Cardiac fibroblast (primary cell): ENCODE measurements around the gene STK11.

Experiments
- DNase-seq, 2 donors: peaks; one replicate each; pipeline versions ENCODE4 v3.0.0 to v3.0.0-alpha.2; 2010; ENCODE audit warnings: low read depth in 2 of 2
- H3K4me3 ChIP-seq, 2 donors: replicated peaks in 1 of 2; 1 replicate in 1 of 2; 2 replicates in 1 of 2; pipeline ENCODE4 v1.5.1; 2011; ENCODE audit warnings: low read depth in 2 of 2, low read length in 2 of 2, mild to moderate bottlenecking in 2 of 2, moderate library complexity in 1 of 2
- CTCF ChIP-seq: IDR thresholded peaks from one replicate; pipeline ENCODE4 v1.5.1; 2011; ENCODE audit warnings: low read depth, mild to moderate bottlenecking, low read length, inconsistent platforms

Gene STK11

GRCh38 chr19:1214299-1214861 is 8.8 kb downstream of the STK11 start:
- no peak overlapping the region for H3K4me3 ChIP-seq
- TF ChIP-seq CTCF, result no peak
- DNase-seq, result no peak

GRCh38 chr19:1214862-1215731 is 9.5 kb downstream of the STK11 start:
- no peak overlapping the region for H3K4me3 ChIP-seq
- no peak for DNase-seq
- no peak for TF ChIP-seq CTCF

DNA sequence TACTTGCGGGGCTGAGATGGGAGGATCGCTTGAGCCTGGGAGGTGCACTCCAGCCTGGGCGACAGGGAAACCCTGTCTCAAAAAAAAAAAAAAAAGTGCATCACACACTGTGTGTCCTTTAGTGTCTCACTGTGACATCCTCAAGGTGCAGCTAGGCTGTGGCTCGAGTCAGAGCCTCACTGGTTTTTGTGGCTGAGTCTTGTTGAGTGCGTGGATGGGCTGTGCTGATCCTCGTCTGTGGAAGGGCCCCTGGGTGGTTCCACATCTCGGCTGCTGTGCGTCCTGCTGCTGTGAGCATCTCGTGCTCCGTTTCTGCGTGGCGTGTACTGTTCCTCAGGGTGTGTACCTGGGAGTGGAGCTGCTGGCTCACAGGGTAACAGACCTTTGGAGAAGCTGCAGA is 11.2 kb downstream of the STK11 start:
- TF ChIP-seq CTCF, result no peak
- H3K4me3 ChIP-seq, result no peak overlapping the region
- DNase-seq, result no peak

GRCh38 chr19:1217366-1217765 is 11.8 kb downstream of the STK11 start:
- no peak for TF ChIP-seq CTCF
- no peak for DNase-seq
- no peak overlapping the region for H3K4me3 ChIP-seq

- H3K4me3 ChIP-seq, result no peak overlapping the region
- no peak for DNase-seq
Observed at GRCh38 chr19:1218751-1219567, 13.4 kb downstream of the STK11 start.

More at GRCh38 chr19:1218751-1219567, 13.4 kb downstream of the STK11 start:
- TF ChIP-seq CTCF, result no peak
